BLaER1 (cell line): Measurements from ENCODE around the gene NHEJ1.

Experiments
- H3K27ac ChIP-seq: shearing (Covaris generic); formaldehyde crosslinking; 2 replicates; pipeline ENCODE4 v1.8.1; 2022
- H3K27me3 ChIP-seq: shearing (Covaris generic); formaldehyde crosslinking; 2 replicates; pipeline ENCODE4 v1.8.1; 2022
- H3K36me3 ChIP-seq: shearing (Covaris generic); formaldehyde crosslinking; 2 replicates; pipeline ENCODE4 v1.8.1; 2022
- H3K4me1 ChIP-seq: shearing (Covaris generic); formaldehyde crosslinking; 2 replicates; pipeline ENCODE4 v1.8.1; 2022
- H3K4me2 ChIP-seq: shearing (Covaris generic); formaldehyde crosslinking; 2 replicates; pipeline ENCODE4 v1.8.1; 2022
- H3K4me3 ChIP-seq: shearing (Covaris generic); formaldehyde crosslinking; 2 replicates; pipeline ENCODE4 v1.8.1; 2022
- H3K9ac ChIP-seq: shearing (Covaris generic); formaldehyde crosslinking; 2 replicates; pipeline ENCODE4 v1.8.1; 2022
- H3K9me3 ChIP-seq: shearing (Covaris generic); formaldehyde crosslinking; 2 replicates; pipeline ENCODE4 v1.8.1; 2022
- H4K20me1 ChIP-seq: shearing (Covaris generic); formaldehyde crosslinking; 2 replicates; pipeline ENCODE4 v1.8.1; 2022
- Cebpa-rat ChIP-seq: shearing (Covaris generic); IDR thresholded peaks from 2 replicates; pipeline ENCODE4 v1.8.1; 2022

NHEJ1 gene, protein sequence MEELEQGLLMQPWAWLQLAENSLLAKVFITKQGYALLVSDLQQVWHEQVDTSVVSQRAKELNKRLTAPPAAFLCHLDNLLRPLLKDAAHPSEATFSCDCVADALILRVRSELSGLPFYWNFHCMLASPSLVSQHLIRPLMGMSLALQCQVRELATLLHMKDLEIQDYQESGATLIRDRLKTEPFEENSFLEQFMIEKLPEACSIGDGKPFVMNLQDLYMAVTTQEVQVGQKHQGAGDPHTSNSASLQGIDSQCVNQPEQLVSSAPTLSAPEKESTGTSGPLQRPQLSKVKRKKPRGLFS

DNA sequence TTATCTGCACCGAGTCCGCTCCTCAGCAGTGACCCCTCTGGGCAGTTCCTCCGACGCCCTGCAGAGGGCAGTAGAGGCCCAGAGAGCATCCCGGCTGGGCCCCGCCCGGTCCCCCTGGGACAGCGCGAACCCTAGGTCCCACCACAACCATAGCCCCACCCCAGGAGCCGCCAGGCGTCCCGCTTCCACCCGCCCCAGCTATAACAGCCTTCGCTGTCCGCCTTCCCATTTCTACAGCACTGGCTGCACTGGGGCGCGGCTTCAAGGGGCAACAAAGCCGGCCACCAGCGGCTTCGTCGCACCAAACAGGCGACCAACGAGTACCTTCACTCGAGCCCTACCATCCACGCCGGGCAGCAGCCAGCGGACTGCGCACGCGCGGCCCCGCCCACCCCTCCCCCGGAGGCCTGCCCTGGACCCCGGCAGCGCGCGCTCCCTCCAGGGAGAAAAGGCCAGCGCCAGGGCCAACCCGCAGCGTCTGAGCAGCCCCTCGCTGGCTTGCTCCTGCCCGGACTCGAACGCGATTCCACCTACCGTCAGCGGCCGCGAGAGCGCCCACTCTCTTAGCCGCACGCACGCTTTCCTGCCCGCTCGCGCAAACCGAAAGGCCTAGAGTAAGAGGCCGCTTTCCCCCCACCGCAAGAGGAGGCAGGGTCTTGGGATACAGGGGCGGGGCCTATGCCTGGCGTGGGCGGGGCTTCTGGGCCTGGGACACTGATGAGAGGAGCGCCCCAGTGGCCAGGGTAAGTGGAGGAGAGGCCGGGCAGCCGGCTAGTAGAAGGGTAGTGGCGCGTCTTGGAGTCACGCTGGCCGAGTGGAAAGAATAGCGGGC, at the start of gene NHEJ1:
Gene NHEJ1 (minus strand): TSS at position 630 of the 832 bp plus-strand sequence. CDS start 2,453 bp downstream, outside the sequence.
- H4K20me1 ChIP-seq, result no peaks in the 10 kb centered on the region
- H3K9me3 ChIP-seq, result no peaks in the 10 kb centered on the region
- H3K27me3 ChIP-seq, result no peaks in the 10 kb centered on the region
- H3K36me3 ChIP-seq, result peaks cover 11% of the 10 kb centered on the region
- peak within 1 kb of the TSS; percentile 69 for H3K4me3 ChIP-seq
- no peak for TF ChIP-seq Cebpa-rat
- peaks cover 13% of the 10 kb centered on the region for H3K4me1 ChIP-seq
- H3K27ac ChIP-seq, result peak within 1 kb of the TSS; percentile 89
- peak within 1 kb of the TSS; percentile 84 for H3K4me2 ChIP-seq
- peak within 1 kb of the TSS; percentile 88 for H3K9ac ChIP-seq

- Histone ChIP-seq H3K9ac (peak overlapping the region; percentile 26; the same call in 1 of the 2 replicates), H4K20me1 (no peaks in the 10 kb centered on the region), H3K9me3 (no peaks in the 10 kb centered on the region), H3K4me2 (peak overlapping the region; percentile 11), H3K27me3 (no peaks in the 10 kb centered on the region), H3K27ac (peak overlapping the region; percentile 49), H3K4me1 (peaks cover 40% of the 10 kb centered on the region), H3K36me3 (peaks cover 60% of the 10 kb centered on the region), H3K4me3 (no peak overlapping the region)
- TF ChIP-seq Cebpa-rat, result no peak
Observed at GRCh38 chr2:219209236-219210195, 48.9 kb upstream of the NHEJ1 start.

GRCh38 chr2:219207884-219208740, 47.5 kb upstream of the NHEJ1 start:
- Histone ChIP-seq H3K9me3 (no peaks in the 10 kb centered on the region), H4K20me1 (no peaks in the 10 kb centered on the region), H3K4me3 (no peak overlapping the region), H3K27ac (no peak overlapping the region), H3K36me3 (peaks cover 46% of the 10 kb centered on the region), H3K9ac (peak overlapping the region; percentile 78; the same call in 1 of the 2 replicates), H3K4me2 (peak overlapping the region; percentile 95), H3K4me1 (peaks cover 40% of the 10 kb centered on the region), H3K27me3 (no peaks in the 10 kb centered on the region)
- TF ChIP-seq Cebpa-rat, result no peak

DNA sequence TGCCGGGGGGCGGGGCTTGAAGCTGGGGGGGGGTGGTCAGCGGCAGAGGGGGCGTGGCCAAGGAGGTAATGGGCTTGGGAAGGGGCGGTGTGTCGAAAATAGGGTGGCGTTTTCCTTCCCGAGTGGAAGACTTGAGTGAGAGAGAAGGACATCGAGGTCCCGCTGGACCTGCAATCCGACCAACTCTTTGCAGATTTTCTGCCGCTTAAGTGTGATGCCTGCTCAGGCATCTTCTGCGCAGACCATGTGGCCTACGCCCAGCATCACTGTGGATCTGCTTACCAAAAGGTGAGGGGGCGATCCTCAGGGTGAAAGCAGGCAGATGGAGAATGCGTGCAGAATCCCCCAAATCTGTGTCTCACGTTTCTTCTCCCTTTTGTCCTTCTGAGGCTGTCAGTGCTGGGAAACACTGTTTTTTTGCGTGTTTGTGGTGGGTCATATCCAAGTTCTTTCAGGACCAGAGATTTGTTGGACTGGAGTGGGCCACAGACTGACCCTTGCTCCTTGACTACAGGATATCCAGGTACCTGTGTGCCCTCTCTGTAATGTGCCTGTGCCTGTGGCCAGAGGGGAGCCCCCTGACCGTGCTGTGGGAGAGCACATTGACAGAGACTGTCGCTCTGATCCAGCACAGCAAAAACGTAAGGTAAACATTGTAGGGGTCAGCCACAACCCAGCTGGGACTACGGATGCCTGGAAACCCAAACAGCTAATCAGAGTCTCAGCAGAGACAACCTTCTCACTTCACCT, 46.7 kb upstream of the NHEJ1 start:
- Histone ChIP-seq H3K4me1 (peaks cover 40% of the 10 kb centered on the region), H3K4me2 (peak overlapping the region; percentile 95), H3K9ac (peak overlapping the region; percentile 78), H3K36me3 (peaks cover 38% of the 10 kb centered on the region), H3K9me3 (no peaks in the 10 kb centered on the region), H3K4me3 (peak overlapping the region; percentile 66), H4K20me1 (no peaks in the 10 kb centered on the region), H3K27ac (peak overlapping the region; percentile 58), H3K27me3 (no peaks in the 10 kb centered on the region)
- no peak for TF ChIP-seq Cebpa-rat

DNA sequence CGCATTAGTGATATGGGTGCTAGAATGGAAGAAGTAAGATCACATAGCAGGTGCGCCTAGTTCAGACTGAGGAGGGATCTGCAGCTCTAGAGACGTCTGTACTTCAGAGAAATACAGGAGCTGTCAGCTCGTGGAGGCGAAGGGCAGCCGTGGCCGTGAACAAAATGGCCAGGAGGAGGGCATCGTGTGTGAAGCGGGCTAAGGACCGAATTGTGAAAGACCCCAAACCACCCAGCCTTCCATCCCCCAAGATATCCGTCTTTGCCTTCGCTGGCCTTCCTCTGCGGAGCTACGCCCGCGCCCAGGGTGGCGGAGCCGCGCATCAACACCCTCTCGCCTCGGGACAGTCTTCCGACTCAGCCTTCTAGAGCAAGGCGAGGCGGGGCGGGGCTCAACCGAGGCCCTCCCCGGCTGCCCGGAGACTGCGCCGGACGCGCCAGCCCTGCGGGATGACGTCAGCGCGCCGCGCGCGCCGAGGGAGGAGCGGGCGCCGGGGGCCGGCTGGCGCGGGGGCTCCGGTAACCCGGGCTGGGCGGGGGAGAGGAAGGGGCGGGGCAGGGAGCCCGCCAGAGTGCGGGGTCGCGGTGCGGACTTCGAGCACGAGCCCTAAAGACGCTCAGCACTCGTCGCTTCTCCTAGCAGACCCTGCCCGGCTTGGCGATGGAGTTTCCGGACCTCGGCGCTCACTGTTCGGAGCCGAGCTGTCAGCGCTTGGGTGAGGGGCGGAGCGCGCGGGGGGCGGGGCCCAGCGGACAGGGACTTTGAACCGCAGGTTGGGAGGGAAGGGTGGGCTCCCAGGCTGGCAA, 45.9 kb upstream of the NHEJ1 start, which contains the start of gene ZFAND2B:
Gene ZFAND2B (plus strand): TSS at position 455 of the 806 bp plus-strand sequence. CDS start 206 bp downstream, at position 661.
- Histone ChIP-seq H3K27ac (peak within 1 kb of the TSS; percentile 81), H3K36me3 (peaks cover 34% of the 10 kb centered on the region), H3K4me1 (peaks cover 40% of the 10 kb centered on the region), H3K4me2 (peak within 1 kb of the TSS; percentile 95), H4K20me1 (no peaks in the 10 kb centered on the region), H3K9ac (peak within 1 kb of the TSS; percentile 78), H3K9me3 (no peaks in the 10 kb centered on the region), H3K4me3 (peak within 1 kb of the TSS; percentile 66), H3K27me3 (no peaks in the 10 kb centered on the region)
- no peak for TF ChIP-seq Cebpa-rat

GRCh38 chr2:219205981-219206327, 45.3 kb upstream of the NHEJ1 start:
- Histone ChIP-seq H3K4me2 (peak overlapping the region; percentile 81), H3K36me3 (peaks cover 31% of the 10 kb centered on the region), H3K4me1 (peaks cover 40% of the 10 kb centered on the region), H4K20me1 (no peaks in the 10 kb centered on the region), H3K27me3 (no peaks in the 10 kb centered on the region), H3K9me3 (no peaks in the 10 kb centered on the region), H3K4me3 (peak overlapping the region; percentile 66), H3K9ac (peak overlapping the region; percentile 78), H3K27ac (peak overlapping the region; percentile 81)
- TF ChIP-seq Cebpa-rat, result no peak

- Histone ChIP-seq H3K9me3 (no peaks in the 10 kb centered on the region), H3K4me1 (peaks cover 37% of the 10 kb centered on the region), H3K27ac (no peak overlapping the region), H3K36me3 (peaks cover 23% of the 10 kb centered on the region), H3K27me3 (no peaks in the 10 kb centered on the region), H3K4me2 (no peak overlapping the region), H4K20me1 (no peaks in the 10 kb centered on the region), H3K4me3 (no peak overlapping the region), H3K9ac (no peak overlapping the region)
- TF ChIP-seq Cebpa-rat, result no peak
Observed at GRCh38 chr2:219205165-219205538, 44.5 kb upstream of the NHEJ1 start.
